Activated T-cell treated with anti-CD3 and anti-CD28 coated beads, Interleukin-2, amount 50 U/mL, for 4 hours (primary cell): ENCODE data around the gene PLD5. TPM values are rescaled to one million over a fixed set of nuclear protein-coding genes. Genes with fewer than 3 reads are reported as not detected.
"Not testable (repeated sequence)": the region's sequence is repeated elsewhere in the genome, so short reads cannot be mapped to it uniquely, and the experiment has no call there.

Source experiments
- ATAC-seq, 2 donors: fragments of 200-7000 bp; cut with Tn5 transposase; one replicate each; pipeline ENCODE4 v1.10.0; 2021
- DNase-seq: peaks from one replicate; pipeline ENCODE4 v3.0.0-alpha.2; 2020
- H3K27me3 Mint-ChIP-seq: one replicate; pipeline ENCODE4 v1.8.0; 2021; ENCODE audit warnings: low read depth, mixed read lengths
- H3K36me3 Mint-ChIP-seq: one replicate; pipeline ENCODE4 v1.8.0; 2022; ENCODE audit warnings: mixed read lengths; ENCODE audit not compliant: insufficient read depth
- H3K4me1 Mint-ChIP-seq: one replicate; pipeline ENCODE4 v1.8.0; 2021; ENCODE audit warnings: low read depth, mixed read lengths
- H3K4me3 Mint-ChIP-seq: one replicate; pipeline ENCODE4 v1.8.0; 2021; ENCODE audit warnings: mild to moderate bottlenecking, moderate library complexity, mixed read lengths
- H3K9me3 Mint-ChIP-seq: one replicate; pipeline ENCODE4 v1.8.0; 2021; ENCODE audit warnings: mixed read lengths
- total RNA-seq, 3 donors: library from RNA; stranded (reverse); gene quantifications; one replicate each; pipeline ENCODE4 v1.2.1, GENCODE V29; 2021

PLD5 gene
- total RNA-seq, 3 donors from 2014 or later, result not detected

DNA sequence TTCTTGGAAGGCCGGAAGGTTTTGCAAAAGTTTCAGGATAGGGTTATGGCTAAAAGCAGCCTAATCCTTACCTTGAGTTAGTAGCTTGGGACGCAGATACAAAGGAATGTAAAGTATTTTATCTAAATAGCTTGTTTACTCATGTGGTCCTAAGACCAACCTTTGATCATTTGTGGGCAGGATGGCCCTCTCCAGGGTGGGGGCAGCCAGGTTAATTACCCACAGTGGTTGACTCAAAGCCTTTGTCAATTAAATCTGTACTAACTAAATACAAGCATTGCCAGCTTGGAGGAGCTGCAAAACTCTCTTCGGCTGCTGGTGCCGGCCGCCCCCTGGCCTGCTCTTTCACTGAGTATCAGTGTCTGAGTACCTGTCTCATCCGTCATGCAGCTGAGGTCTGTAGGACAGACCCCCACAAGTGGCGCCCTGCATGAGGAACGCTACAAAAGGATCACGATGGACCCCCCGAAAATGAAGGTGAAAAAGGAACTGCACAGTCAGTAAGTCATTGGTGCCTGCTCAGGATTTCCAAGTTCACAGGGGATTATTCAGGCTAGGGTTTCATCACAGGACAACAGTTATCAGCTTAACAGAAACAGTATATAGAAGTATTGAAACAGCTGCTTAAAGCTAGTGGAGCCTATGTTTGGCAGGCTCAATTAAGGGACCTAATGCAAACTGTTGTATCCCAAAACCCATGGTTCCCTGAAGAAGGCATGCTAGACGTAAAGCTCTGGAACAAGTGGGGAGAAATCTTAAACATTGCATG lies 313.1 kb downstream of the PLD5 start:
- Mint-ChIP-seq H3K4me3 (no peak overlapping the region), H3K4me1 (no peaks in the 10 kb centered on the region), H3K27me3 (peaks cover 8% of the 10 kb centered on the region), H3K36me3 (no peaks in the 10 kb centered on the region), H3K9me3 (peaks cover 4% of the 10 kb centered on the region)
- no peak for ATAC-seq
- no peak for DNase-seq

DNA sequence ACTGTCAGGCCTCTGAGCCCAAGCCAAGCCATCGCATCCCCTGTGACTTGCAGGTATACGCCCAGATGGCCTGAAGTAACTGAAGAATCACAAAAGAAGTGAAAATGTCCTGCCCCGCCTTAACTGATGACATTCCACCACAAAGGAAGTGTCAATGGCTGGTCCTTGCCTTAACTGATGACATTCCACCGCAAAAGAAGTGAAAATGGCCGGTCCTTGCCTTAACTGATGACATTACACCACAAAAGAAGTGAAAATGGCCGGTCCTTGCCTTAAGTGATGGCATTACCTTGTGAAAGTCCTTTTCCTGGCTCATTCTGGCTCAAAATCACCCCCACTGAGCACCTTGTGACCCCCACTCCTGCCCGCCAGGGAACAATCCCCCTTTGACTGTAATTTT lies 314.2 kb downstream of the PLD5 start:
- DNase-seq, H3K4me1 Mint-ChIP-seq, H3K27me3 Mint-ChIP-seq, H3K4me3 Mint-ChIP-seq, H3K36me3 Mint-ChIP-seq, ATAC-seq, H3K9me3 Mint-ChIP-seq: not testable (repeated sequence)

DNA sequence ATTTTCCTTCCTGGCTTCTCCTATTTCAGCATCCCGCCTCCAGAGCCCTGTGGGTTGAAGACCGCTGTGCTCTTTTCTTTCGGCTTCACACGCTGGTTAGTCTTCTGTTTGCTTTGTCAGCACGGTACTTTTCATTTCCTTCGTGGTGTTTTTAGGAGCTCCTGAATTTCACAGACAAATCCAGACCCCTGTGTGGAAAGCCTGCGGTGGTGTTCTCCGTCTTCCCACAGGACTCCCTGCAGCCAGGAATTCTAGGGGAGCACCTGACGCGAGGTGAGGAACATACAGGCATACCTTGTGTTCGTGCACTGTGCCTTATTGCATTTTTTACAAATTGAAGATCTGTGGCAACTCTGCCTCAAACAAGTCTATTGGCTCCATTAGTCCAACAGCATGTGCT lies 315.4 kb downstream of the PLD5 start:
- Mint-ChIP-seq H3K36me3 (no peaks in the 10 kb centered on the region), H3K4me3 (no peak overlapping the region), H3K4me1 (no peaks in the 10 kb centered on the region), H3K27me3 (peaks cover 8% of the 10 kb centered on the region), H3K9me3 (no peaks in the 10 kb centered on the region)
- ATAC-seq (no peak), DNase-seq (no peak)

DNA sequence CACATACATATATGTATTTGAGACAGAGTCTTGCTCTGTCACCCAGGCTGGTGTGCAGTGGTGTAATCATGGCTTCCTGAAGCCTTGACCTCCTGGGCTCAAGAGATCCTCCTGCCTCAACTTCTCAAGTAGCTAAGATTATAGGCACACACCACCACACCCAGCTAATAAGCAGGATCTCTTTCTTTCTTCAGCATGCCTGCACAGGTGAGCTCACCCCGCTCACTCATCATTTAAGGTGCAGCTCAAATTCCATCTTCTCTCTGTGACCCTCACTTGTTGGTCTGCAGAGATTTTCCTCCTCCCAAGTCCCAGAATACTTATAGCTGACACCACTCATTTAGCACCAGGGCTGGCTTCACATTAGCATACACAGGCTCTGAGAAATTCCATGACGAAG lies 316.5 kb downstream of the PLD5 start:
- DNase-seq (no peak), ATAC-seq (no peak)
- H3K9me3 Mint-ChIP-seq, result no peaks in the 10 kb centered on the region
- H3K36me3 Mint-ChIP-seq, result no peaks in the 10 kb centered on the region
- no peaks in the 10 kb centered on the region for H3K4me1 Mint-ChIP-seq
- no peak overlapping the region for H3K4me3 Mint-ChIP-seq
- peaks cover 8% of the 10 kb centered on the region for H3K27me3 Mint-ChIP-seq

DNA sequence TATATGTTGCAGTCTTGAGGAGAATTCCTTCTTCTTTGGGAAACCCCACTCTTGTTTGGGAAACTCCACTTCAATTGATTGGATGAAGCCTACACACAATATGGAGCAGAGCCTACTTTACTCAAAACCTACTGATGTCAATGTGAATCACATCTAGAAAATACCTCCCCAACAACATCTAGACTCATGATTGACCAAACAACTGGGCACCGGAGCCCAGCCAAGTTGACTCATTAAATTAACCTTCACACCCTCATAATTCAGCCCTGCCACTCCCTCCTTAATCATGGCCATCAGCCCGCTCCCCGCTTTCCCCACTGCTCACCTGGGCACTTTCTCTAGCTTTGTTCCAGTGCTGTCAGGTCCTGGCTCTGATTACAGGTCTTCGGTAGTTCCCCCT lies 317.5 kb downstream of the PLD5 start:
- ATAC-seq, result no peak
- Mint-ChIP-seq H3K4me3 (no peak overlapping the region), H3K36me3 (no peaks in the 10 kb centered on the region), H3K27me3 (peaks cover 8% of the 10 kb centered on the region), H3K9me3 (no peaks in the 10 kb centered on the region), H3K4me1 (no peaks in the 10 kb centered on the region)
- DNase-seq, result no peak

DNA sequence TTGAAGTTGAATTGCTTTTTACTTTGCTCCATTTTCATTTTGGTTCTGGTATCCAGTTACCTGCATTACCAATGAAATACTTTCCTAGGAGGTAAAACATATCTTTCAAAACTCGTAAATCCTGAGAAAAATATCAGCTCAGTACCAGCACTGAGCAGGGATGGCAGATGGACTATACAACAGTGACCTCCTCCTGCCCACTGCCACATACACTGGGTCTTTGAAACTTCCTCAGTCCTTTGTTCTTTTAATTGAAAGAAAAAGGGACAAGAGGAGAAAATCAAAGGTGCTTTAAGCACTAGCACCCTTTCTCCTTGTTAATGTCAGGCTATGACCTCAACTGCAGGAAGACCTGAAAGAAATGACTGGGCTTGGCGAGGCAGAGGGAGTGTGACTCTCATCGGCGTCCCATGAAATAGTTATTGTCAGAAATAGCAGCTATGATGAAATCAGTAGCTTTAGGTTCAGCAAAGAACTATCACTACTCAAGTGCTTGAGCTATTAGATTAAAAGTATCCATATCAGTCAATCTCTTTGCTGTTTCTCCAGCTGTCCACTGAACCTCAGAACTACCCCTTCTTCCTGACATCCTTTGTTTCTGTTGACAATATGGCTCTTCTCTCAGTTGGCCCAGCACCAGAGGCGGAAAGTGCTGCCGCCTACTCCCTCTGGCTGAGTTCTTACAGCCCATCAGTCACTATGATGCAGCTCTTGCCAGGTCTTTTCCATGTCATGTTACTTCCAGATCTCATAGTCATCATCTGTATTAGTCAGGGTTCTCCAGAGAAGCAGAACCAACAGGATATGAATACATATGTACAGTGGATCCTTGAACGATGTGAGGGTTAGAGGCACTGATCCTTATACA lies 318.6 kb downstream of the PLD5 start:
- Mint-ChIP-seq H3K27me3 (peaks cover 1% of the 10 kb centered on the region), H3K4me3 (no peak overlapping the region), H3K4me1 (no peaks in the 10 kb centered on the region), H3K9me3 (no peaks in the 10 kb centered on the region), H3K36me3 (no peaks in the 10 kb centered on the region)
- DNase-seq (no peak), ATAC-seq (no peak)

DNA sequence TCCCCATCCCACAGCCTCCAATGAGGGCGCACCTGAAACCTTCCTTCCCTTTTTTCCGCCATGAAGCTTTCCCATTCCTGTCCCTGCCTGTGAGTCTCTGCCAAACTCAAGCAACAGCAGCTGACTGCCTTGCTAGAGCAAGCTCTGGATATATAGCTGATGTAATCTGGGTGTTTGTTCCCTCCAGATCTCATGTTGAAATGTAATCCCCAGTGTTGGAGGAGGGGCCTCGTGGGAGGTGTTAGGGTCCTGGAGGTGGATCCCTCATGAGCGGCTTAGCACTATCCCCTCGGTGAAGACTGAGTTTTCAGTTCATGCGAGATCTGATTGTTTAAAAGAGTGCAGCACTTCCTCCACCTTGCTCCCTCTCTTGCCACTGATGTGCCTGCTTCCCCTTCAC lies 321.2 kb downstream of the PLD5 start:
- Mint-ChIP-seq H3K4me3 (no peak overlapping the region), H3K9me3 (no peaks in the 10 kb centered on the region), H3K27me3 (no peaks in the 10 kb centered on the region), H3K36me3 (no peaks in the 10 kb centered on the region), H3K4me1 (no peaks in the 10 kb centered on the region)
- no peak for ATAC-seq
- no peak for DNase-seq

DNA sequence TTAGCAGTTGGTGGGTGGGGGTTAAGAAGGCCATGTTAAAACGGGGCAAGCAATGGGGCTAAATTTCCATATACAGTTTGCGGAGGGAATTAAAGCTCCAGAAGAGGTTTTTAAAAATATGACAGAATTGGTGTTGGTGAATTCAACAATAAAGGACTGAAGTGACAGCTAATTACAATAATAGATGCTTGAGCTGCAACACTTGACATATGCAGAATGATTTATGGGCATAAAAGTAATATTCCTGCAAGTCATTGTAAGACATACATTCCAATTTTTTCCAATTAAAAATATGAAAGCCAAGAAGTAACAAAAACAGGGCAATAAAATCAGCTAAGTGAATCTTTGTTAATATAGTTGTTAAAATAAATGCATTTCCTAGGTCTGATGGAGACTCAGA lies 323.4 kb downstream of the PLD5 start:
- H3K4me3 Mint-ChIP-seq, result no peak overlapping the region
- H3K36me3 Mint-ChIP-seq, result no peaks in the 10 kb centered on the region
- ATAC-seq (no peak), DNase-seq (no peak)
- H3K4me1 Mint-ChIP-seq, result no peaks in the 10 kb centered on the region
- no peaks in the 10 kb centered on the region for H3K27me3 Mint-ChIP-seq
- no peaks in the 10 kb centered on the region for H3K9me3 Mint-ChIP-seq

DNA sequence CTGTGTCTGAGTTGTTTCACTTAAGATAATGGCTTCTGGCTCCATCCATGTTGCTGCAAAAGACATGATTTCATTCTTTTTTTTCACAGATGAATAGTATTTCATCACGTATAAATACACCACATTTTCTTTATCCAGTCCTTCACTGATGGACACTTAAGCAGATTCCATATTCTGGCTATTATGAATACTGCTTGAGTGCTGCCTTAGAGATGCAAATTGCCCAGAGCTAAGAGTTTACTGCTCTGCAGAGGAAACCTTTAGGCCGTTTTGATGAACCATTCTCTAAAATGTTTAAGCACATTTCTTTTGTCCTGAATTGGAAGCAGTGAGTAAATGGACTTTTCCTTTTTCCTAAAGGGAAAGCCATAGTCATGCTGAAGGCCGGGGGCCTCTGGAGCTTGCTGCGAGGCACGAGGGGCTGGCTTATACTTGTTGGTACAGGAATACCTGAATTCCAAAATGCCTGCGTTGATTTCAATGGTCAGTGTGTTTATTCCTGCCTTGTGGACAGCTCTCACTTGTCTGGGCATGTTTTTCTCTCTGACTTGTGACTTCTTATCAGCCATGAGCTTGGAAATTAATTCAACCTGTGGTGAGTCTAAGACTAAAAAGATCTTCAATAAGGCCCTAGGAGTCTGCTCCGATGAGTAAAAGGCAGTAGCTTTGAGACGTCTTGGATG lies 324.6 kb downstream of the PLD5 start:
- H3K4me1 Mint-ChIP-seq, result no peaks in the 10 kb centered on the region
- no peak for DNase-seq
- no peak for ATAC-seq

DNA sequence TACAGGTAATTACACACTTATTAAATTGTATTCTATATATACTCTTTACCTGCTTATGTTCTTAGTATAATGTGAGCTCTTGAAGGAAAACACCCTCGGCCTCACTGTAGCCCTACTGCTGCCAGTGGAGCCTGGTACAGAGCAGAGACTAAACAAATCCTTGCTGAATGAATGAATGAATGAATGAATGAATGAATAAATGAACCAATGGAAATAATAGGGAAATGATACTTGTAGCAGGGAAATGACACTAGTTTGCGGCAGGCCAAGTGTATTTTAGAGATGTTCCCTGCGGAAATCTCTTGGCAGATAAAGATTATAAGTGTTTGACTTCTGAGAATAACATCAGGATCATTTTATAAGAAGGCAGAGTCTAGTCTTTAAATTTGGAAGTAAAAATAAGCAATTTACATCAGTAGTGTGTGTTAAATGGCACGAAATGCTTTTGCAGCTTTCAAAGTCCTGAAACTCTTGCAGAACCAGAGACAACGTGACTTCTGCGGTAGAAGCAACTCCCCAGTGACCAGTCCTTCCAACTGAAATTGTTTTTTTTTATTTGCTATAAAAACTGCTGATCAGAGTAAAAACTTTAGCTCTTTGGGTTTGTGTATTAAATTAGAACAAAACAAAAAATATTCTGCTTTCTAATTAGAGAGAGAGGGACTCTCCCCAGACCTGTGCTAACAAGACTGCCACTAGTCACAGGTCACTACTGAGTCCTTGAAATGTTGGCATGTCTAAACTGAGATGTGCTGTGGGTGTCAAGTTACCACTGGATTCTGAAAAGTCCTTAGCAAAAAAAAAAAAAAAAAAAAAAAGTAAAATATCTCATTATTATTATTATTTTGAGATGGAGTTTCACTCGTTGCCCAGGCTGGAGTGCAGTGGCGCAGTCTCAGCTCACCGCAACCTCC lies 326.3 kb downstream of the PLD5 start:
- no peak for ATAC-seq
- Mint-ChIP-seq H3K4me3 (no peak overlapping the region), H3K9me3 (no peaks in the 10 kb centered on the region), H3K36me3 (no peaks in the 10 kb centered on the region), H3K4me1 (no peaks in the 10 kb centered on the region), H3K27me3 (no peaks in the 10 kb centered on the region)
- no peak for DNase-seq

More for the DNA sequence above, 324.6 kb downstream of the PLD5 start:
- Mint-ChIP-seq H3K9me3 (no peaks in the 10 kb centered on the region), H3K4me3 (no peak overlapping the region), H3K27me3 (no peaks in the 10 kb centered on the region), H3K36me3 (no peaks in the 10 kb centered on the region)

DNA sequence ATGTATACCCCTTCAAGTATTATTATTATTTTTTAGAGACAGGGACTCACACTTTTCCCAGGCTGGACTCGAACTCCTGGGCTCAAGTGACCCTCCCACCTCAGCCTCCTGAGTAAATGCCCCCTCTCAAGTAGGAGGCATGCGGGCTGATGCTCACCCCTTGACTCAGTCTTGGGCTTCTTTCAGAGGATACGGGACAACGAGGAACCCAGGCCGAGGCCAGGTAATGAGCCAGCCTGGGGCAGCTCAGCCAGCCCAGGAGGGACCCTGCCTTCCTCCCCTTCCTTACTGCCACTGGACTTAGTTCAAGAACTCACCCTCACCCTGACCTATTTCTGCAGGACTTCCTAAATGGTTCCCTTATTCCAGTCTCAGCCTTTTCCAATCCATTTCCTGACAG lies 327.6 kb downstream of the PLD5 start:
- no peaks in the 10 kb centered on the region for H3K9me3 Mint-ChIP-seq
- H3K4me3 Mint-ChIP-seq, result no peak overlapping the region
- no peaks in the 10 kb centered on the region for H3K4me1 Mint-ChIP-seq
- H3K27me3 Mint-ChIP-seq, result no peaks in the 10 kb centered on the region
- H3K36me3 Mint-ChIP-seq, result no peaks in the 10 kb centered on the region
- DNase-seq, result no peak
- no peak for ATAC-seq

DNA sequence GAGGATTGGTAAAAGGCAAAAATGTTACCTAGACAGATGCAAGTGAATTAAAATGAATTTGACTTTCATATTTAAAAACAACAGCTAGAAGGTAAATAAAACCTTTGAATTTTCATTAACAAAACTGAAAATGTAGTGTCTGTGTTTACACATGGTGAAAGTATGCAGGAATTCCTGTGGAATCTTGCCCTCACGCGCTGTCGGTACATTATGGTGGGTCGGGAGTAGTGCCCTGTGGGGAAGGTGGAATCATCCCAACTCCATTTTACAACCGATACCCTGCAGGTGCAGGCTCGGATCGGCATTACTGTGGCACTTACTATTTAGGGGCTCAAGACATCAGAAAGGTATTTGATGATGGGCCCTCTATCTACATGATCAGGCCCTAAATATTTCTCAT lies 328.4 kb downstream of the PLD5 start:
- no peaks in the 10 kb centered on the region for H3K36me3 Mint-ChIP-seq
- no peaks in the 10 kb centered on the region for H3K4me1 Mint-ChIP-seq
- ATAC-seq, result no peak
- no peaks in the 10 kb centered on the region for H3K9me3 Mint-ChIP-seq
- H3K27me3 Mint-ChIP-seq, result no peaks in the 10 kb centered on the region
- no peak for DNase-seq
- no peak overlapping the region for H3K4me3 Mint-ChIP-seq

DNA sequence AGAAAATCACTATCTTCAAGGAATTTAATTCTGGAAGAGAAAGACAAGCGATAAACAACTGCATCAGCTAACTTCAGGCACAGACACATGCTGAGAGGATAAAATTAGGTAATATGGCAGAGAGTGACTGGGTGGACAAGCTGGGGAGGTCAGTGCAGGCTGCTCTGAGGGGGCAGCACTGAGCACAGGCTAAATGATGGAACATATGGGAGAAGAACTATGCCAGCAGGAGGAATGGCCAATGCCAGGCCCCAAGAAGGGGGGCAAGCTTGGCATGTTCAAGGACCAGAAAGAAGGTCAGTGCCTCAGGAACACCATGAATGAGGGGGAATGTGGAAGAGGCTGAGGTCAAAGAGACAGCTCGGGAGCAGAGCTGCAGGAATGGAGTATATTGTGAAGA lies 334.9 kb downstream of the PLD5 start:
- no peak overlapping the region for H3K4me3 Mint-ChIP-seq
- ATAC-seq (no peak), DNase-seq (no peak)
- H3K4me1 Mint-ChIP-seq, result no peaks in the 10 kb centered on the region
- peaks cover 2% of the 10 kb centered on the region for H3K27me3 Mint-ChIP-seq
- H3K9me3 Mint-ChIP-seq, result peaks cover 7% of the 10 kb centered on the region
- H3K36me3 Mint-ChIP-seq, result no peaks in the 10 kb centered on the region

DNA sequence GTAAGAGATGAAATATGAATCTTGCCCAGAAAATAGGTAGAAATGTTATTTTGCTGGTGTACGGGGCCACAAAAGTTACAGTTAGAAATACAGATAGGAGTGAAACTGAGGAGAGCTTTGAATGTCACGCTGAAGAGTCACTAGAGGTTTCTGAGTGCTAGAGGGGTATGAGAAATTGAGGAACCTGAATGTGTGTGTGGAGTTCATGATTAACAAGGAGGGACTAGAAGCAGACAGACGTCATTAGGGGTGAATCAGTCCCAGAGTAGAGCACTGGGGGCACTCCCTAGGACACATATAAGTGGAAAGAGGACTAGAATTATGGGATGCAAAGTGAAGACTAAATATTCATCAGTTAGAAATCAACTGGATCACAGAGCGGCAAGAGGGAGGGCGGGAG lies 336.7 kb downstream of the PLD5 start:
- peaks cover 7% of the 10 kb centered on the region for H3K9me3 Mint-ChIP-seq
- peaks cover 2% of the 10 kb centered on the region for H3K27me3 Mint-ChIP-seq
- H3K36me3 Mint-ChIP-seq, result no peaks in the 10 kb centered on the region
- ATAC-seq, result no peak
- no peaks in the 10 kb centered on the region for H3K4me1 Mint-ChIP-seq
- H3K4me3 Mint-ChIP-seq, result no peak overlapping the region
- DNase-seq, result no peak
